ENCODE results near the gene MLF2.
"Not testable (repeated sequence)": the region's sequence is repeated elsewhere in the genome, so short reads cannot be mapped to it uniquely, and the experiment has no call there.

The MLF2 gene

GRCh38 chr12:6765048-6765633 lies 12.2 kb upstream of the MLF2 start:
- no peak for DNase-seq (ENCODE audit: low read depth in 2 of 2)

DNA sequence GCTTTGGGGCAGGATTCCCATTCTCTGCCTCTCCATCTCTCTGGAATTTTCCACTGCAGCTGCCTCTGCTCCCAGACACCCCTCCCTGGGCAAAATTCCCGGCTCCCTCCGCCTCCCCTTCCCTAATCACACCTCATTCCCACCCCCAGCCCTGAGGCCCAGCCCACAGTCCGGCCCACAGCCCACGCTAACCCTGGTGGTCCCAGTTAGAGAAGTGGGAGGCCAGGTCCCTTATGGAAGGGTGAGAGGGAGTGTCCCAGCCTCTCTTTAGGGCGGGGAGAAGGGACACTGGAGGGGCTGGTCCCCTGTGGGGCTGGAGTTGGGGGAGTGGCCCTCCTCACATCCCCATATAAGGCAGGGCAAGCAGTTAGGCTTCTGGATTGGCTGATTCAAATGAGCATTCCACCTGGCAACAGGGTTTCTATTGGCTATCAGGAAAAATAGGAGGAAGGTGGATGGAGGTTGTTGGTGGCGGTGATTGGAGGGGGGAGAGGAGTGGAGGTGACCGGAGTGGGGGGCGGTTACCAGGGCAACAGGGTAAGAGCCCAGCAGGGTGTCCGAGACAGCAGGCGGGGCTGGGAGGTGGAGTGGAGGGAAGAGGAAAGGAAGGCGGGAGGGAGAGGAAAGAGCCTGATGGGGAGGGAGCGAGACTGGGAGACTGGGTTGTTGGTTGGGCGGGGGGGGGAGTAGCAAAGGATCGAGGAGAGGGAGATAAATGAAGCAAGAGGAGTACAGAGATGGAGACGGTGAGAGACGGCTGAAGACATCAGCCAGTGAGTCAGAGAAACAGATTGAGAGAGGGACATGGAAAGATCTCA lies 11.3 kb upstream of the MLF2 start:
- DNase-seq (ENCODE audit: low read depth in 2 of 2), result no peak

GRCh38 chr12:6763380-6763779 lies 10.4 kb upstream of the MLF2 start:
- no peak for DNase-seq (ENCODE audit: low read depth in 2 of 2)

DNA sequence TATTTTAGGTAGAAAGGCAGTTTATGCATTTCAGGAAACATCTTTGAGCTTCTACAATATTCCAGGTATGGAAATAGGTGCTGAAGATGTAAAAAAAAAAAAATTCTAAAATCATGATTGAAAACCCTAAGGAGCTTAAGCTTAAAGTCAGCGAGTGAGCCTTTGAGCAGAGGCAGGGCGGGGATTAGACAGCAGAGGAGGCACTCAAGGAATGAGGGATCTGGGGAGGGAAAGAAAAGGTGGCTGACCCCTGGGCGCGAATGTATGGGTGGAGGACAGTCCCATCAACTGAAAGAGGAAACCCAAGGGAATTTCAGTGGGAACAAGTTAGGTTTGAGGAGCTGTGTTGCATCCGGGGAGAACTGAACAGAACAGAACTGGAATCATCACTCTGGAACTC lies 6.8 kb upstream of the MLF2 start:
- no peak for DNase-seq (ENCODE audit: low read depth in 2 of 2)

- no peak for DNase-seq (ENCODE audit: low read depth in 2 of 2)
These were observed 5.7 kb upstream of the MLF2 start for GRCh38 chr12:6758506-6759095.

- no peak for DNase-seq (ENCODE audit: low read depth in 2 of 2)
These were observed 4.2 kb upstream of the MLF2 start for GRCh38 chr12:6757028-6757690.

- no peak for DNase-seq (ENCODE audit: low read depth in 2 of 2)
These were observed 1.5 kb upstream of the MLF2 start for GRCh38 chr12:6754411-6754810.

- no peak for DNase-seq (ENCODE audit: low read depth in 2 of 2)
These were observed 923 bp upstream of the MLF2 start for GRCh38 chr12:6753772-6754356.

DNA sequence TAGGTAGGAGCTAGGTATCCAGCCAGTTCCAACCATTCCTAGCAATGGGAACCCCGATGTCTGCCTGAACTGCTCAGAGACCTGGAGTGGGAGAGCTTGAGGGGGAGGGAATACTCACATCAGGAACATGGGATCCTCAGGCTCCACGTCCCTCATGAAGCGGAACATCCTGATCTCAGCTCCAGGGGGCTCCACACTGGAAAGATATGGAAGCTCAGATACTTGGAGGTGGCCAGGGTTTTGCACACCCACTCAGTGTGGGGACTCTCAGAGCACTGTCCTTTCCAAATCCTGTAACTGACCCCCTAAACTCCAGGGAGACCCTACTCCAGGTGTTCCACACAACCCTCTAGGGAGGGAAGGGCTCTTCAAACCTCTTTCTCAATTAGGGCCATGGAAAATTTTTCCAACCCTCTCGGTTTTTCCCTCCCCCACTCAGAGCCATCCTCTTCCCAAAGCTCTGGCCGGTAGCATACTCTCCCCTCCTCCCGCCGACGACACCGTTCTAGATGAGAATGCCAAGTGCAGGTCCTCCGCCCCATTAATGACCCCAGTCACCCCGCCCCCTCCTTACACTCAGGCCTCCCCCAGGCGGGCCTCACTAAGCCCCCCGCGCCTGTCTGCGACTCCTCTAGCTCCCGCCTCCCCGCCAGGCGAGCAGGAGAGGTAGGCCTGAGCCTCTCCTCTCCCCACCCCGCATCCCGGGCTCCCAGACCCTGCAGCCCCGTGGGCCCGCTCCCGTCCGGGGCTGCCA lies 597 bp downstream of the MLF2 start:
- DNase-seq (ENCODE audit: low read depth in 2 of 2), result no peak

DNA sequence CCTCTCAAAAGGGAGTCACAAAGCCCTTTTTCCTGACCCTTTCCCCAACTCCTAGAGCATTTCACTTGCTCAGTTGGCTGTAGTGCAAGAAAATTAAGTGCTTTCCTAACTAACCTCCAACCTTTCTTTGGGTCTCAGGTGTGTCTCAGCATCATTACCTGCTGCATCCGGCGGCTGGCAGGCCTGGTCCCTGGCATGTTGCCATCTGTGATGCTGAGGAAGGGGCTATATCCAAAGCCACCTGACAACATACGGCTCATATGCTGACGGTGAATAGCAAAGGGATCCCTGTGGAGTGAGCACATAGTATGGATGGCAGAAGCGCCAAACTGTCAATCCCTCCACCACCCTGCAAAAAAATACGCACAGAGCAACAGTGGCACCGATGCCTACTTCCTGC lies 1.2 kb downstream of the MLF2 start:
- no peak for DNase-seq (ENCODE audit: low read depth in 2 of 2)

GRCh38 chr12:6750506-6750905 lies 2.4 kb downstream of the MLF2 start:
- DNase-seq (ENCODE audit: low read depth in 2 of 2), result no peak

- no peak for DNase-seq (ENCODE audit: low read depth in 2 of 2)
These were observed 4.2 kb downstream of the MLF2 start for GRCh38 chr12:6748761-6749160.

GRCh38 chr12:6747216-6747615 lies 5.7 kb downstream of the MLF2 start:
- DNase-seq (ENCODE audit: low read depth in 2 of 2), result no peak

DNA sequence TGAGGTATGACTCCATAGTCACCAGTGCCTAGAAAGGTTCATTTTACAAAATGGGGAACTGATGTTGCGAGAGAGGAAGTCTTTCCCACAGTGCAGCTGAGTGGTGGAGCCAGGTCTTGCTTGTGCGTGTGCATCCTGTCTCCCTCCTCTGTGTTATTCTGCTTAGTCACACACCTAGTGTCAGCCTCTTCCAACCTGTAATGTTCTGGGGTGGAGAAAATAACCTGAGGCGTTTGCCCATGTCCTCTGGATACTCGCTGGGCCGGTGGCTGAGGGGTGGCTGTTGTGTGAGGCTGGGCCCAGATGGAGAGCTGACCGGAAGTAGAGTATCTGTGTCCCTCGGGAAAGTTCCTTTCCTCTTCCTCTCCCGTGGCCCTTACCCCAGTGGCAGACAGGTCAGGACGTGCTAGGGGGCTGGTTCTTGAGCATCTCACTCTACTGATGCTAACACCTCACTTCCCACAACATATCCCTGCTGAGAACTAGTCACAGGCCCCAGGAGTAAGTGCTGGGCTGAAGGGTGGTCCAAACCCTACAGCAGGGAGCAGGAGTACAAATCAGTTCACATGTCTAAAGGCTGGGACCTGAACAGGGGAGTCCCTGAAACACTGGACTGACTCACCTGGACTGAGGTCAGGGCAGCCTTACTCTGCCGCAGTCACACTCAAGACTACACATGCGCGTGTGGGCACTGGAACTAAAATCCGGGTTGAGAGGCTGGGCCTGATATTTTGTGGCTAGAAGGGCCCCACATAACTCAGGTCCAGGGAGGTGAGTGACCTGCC lies 7.0 kb downstream of the MLF2 start:
- DNase-seq (ENCODE audit: low read depth in 2 of 2), result no peak

DNA sequence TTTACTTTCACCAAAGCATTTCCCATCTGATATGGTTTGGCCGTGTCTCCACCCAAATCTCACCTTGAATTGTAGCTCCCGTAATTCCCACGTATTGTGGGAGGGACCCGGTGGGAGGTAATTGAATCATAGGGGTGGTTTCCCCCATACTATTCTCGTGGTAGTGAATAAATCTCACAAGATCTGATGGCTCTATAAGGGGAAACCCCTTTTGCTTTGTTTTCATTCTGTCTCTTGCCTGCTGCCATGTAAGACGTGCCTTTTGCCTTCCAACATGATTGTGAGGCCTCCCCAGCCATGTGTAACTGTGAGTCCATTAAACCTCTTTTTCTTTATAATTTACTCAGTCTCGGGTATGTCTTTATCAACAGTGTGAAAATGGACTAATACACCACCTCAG lies 9.6 kb downstream of the MLF2 start:
- DNase-seq (ENCODE audit: low read depth in 2 of 2), result not testable (repeated sequence)

DNA sequence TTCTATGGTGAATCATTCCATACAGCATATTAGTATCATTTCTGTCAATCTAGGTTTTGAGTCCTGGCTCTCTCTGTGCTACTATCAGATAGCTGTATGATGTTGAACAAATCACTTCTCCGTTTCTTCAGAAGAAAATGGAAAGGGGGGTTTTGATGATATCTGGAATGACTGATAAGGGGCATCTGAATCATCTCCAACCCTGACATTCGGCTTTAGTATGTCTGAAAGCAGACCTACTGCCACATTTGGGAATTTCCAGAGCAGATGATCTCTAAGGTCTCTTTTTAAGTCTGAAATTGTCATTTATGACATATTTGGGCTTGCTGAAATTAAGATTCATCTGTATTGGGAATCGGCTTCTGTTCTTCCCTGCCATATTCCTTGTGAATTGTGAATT lies 10.1 kb downstream of the MLF2 start:
- DNase-seq (ENCODE audit: low read depth in 2 of 2), result no peak

- DNase-seq (ENCODE audit: low read depth in 2 of 2), result not testable (repeated sequence)
These were observed 10.9 kb downstream of the MLF2 start for GRCh38 chr12:6742080-6742479.

- DNase-seq (ENCODE audit: low read depth in 2 of 2), result no peak
These were observed 16.2 kb downstream of the MLF2 start for GRCh38 chr12:6736754-6737153.

DNA sequence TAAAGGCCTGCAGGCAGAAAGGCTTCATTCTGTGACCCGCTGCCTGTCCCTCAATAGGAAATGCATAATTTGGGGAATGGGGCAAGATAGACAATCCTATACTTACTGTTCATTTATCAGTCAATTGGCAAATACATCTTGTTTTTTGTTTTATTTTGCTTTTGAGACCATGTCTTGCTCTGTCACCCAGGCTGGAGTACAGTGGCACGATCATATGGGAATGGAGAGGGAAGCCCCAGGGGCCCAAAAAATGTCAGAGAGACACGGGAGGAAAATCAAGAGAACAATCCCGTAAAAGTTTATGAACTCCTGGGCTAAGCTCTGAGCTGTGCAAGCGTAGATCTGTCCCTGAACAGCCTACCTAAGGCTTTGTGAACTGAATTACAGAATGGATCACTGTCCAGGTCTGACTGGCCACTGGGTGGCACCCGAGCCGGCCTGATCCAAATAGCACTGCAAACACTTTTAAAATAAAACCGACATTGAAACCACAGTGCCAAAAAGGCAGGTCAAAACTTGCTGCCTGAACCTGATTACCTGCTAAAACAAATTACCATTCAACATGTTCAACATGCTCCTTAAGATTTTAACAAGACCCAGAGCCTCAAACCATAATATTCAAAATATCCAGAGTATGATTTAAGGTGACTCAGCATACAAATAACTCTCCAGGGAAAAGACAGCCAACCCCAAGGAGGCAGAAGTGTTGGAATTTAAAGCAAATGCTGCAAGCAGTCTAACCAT lies 17.3 kb downstream of the MLF2 start:
- no peak for DNase-seq (ENCODE audit: low read depth in 2 of 2)

Measured in stimulated activated CD4-positive, alpha-beta T cell treated with anti-CD3 and anti-CD28 coated beads, Interleukin-1b, Interleukin-23, amount 100 ng/mL, for 1 hour (primary cell).